Large intestine (tissue), 12 donors: Measurements from ENCODE around the gene ERVK3-1. TPM values are rescaled to one million over a fixed set of nuclear protein-coding genes. Genes with fewer than 3 reads are reported as not detected.
"Not testable (repeated sequence)": the region's sequence is repeated elsewhere in the genome, so short reads cannot be mapped to it uniquely, and the experiment has no call there.

Experiments used
- DNase-seq, 2 donors: peaks; one replicate each; pipeline versions ENCODE4 v3.0.0 to v3.0.0-alpha.2; 2013
- H3K27ac ChIP-seq: one replicate; pipeline ENCODE4 v1.5.1; 2013; ENCODE audit warnings: low read length
- H3K27me3 ChIP-seq: 2 replicates; pipeline ENCODE4 v1.6.1; 2013; ENCODE audit warnings: low read length; ENCODE audit not compliant: control insufficient read depth, insufficient read depth
- H3K36me3 ChIP-seq: 2 replicates; pipeline ENCODE4 v1.6.1; 2013; ENCODE audit warnings: low read length; ENCODE audit not compliant: control insufficient read depth, insufficient read depth
- H3K4me1 ChIP-seq: one replicate; pipeline ENCODE4 v1.6.1; 2013; ENCODE audit warnings: low read length; ENCODE audit not compliant: control insufficient read depth, insufficient read depth
- H3K4me3 ChIP-seq: one replicate; pipeline ENCODE4 v1.5.1; 2013; ENCODE audit warnings: low read length
- H3K9me3 ChIP-seq: one replicate; pipeline ENCODE4 v1.6.1; 2013; ENCODE audit warnings: mild to moderate bottlenecking, low read depth, low read length, moderate library complexity; ENCODE audit not compliant: control insufficient read depth
- WGBS: methylation state at CpG from one replicate; pipeline ENCODE4 v1.1.5; 2013; ENCODE audit warnings: low lambda C conversion rate; ENCODE audit not compliant: insufficient coverage; 5-methylcytosine and 5-hydroxymethylcytosine counted together
- long read RNA-seq, 11 donors: transcript quantifications; one replicate each; lab custom pipeline, GENCODE V29; 2026
- polyA plus RNA-seq: library from polyadenylated mRNA; unstranded; fragments of 120-200 nt; gene quantifications from one replicate; pipeline ENCODE4 v1.2.1, GENCODE V29; 2013

The ERVK3-1 gene, protein sequence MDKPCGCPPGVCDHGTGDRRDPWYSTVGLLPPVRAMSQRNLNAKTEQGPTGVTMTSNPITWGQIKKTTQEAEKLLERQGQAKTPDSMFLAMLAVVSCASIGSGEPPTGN
- polyA plus RNA-seq = 59.3 TPM
- long read RNA-seq, donor 1, transcript ERVK3-1-201 (4 exons, 1,469 nt) = major isoform, 6 of 11 reads
- long read RNA-seq, donor 1, partial matches to known transcripts = 0 of 11 reads
- long read RNA-seq, donor 1, other reads (novel, unspliced or antisense) = 0 of 11 reads
- long read RNA-seq, donor 2, transcript ERVK3-1-201 (4 exons, 1,469 nt) = major isoform, 18 of 29 reads
- long read RNA-seq, donor 2, transcript ERVK3-1-204 (2 exons, 3,889 nt) = minor isoform, 5 of 29 reads
- long read RNA-seq, donor 2, partial matches to known transcripts = 0 of 29 reads
- long read RNA-seq, donor 2, other reads (novel, unspliced or antisense) = 0 of 29 reads
- long read RNA-seq, donor 3, transcript ERVK3-1-201 (4 exons, 1,469 nt) = major isoform, 21 of 249 reads
- long read RNA-seq, donor 3, transcript ERVK3-1-203 (2 exons, 616 nt) = minor isoform, 5 of 249 reads
- long read RNA-seq, donor 3, partial matches to known transcripts = 218 of 249 reads
- long read RNA-seq, donor 3, other reads (novel, unspliced or antisense) = 0 of 249 reads
- long read RNA-seq, donor 4 = 0 reads
- long read RNA-seq, donor 5, transcript ERVK3-1-201 (4 exons, 1,469 nt) = major isoform, 9 of 12 reads
- long read RNA-seq, donor 5, partial matches to known transcripts = 0 of 12 reads
- long read RNA-seq, donor 5, other reads (novel, unspliced or antisense) = 0 of 12 reads
- long read RNA-seq, donor 6, transcript ERVK3-1-201 (4 exons, 1,469 nt) = major isoform, 10 of 22 reads
- long read RNA-seq, donor 6, transcript ERVK3-1-203 (2 exons, 616 nt) = minor isoform, 5 of 22 reads
- long read RNA-seq, donor 6, partial matches to known transcripts = 0 of 22 reads
- long read RNA-seq, donor 6, other reads (novel, unspliced or antisense) = 0 of 22 reads
- long read RNA-seq, donor 7, transcript ERVK3-1-201 (4 exons, 1,469 nt) = major isoform, 8 of 9 reads
- long read RNA-seq, donor 7, partial matches to known transcripts = 0 of 9 reads
- long read RNA-seq, donor 7, other reads (novel, unspliced or antisense) = 0 of 9 reads
- long read RNA-seq, donor 8, transcript ERVK3-1-201 (4 exons, 1,469 nt) = major isoform, 21 of 32 reads
- long read RNA-seq, donor 8, transcript ERVK3-1-203 (2 exons, 616 nt) = minor isoform, 8 of 32 reads
- long read RNA-seq, donor 8, partial matches to known transcripts = 0 of 32 reads
- long read RNA-seq, donor 8, other reads (novel, unspliced or antisense) = 0 of 32 reads
- long read RNA-seq, donor 9, transcript ERVK3-1-201 (4 exons, 1,469 nt) = major isoform, 16 of 22 reads
- long read RNA-seq, donor 9, partial matches to known transcripts = 0 of 22 reads
- long read RNA-seq, donor 9, other reads (novel, unspliced or antisense) = 0 of 22 reads
- long read RNA-seq, donor 10, transcript ERVK3-1-201 (4 exons, 1,469 nt) = major isoform, 22 of 98 reads
- long read RNA-seq, donor 10, transcript ERVK3-1-203 (2 exons, 616 nt) = minor isoform, 5 of 98 reads
- long read RNA-seq, donor 10, partial matches to known transcripts = 23 of 98 reads
- long read RNA-seq, donor 10, other reads (novel, unspliced or antisense) = 43 of 98 reads
- long read RNA-seq, donor 11, transcript ERVK3-1-201 (4 exons, 1,469 nt) = major isoform, 13 of 35 reads
- long read RNA-seq, donor 11, partial matches to known transcripts = 21 of 35 reads
- long read RNA-seq, donor 11, other reads (novel, unspliced or antisense) = 0 of 35 reads

- peaks cover 4% of the 10 kb centered on the region for H3K4me1 ChIP-seq
- WGBS = no CpG with 5 or more reads among the region's 55 CpGs
- peak within 1 kb of the TSS; percentile 78 for H3K27ac ChIP-seq
- no peaks in the 10 kb centered on the region for H3K27me3 ChIP-seq
- H3K4me3 ChIP-seq = peak within 1 kb of the TSS; percentile 85
- H3K36me3 ChIP-seq = peaks cover 36% of the 10 kb centered on the region
- no peaks in the 10 kb centered on the region for H3K9me3 ChIP-seq
- peak; percentile 99 for DNase-seq
Observed at GRCh38 chr19:58305065-58305931, at the start of gene ERVK3-1. TSS of gene ERVK3-1 (plus strand) at chr19:58305377. CDS start at chr19:58312169, 6,792 bp downstream.

GRCh38 chr19:58258259-58258658 lies 46.9 kb upstream of the ERVK3-1 start:
- not testable (repeated sequence) for DNase-seq
- WGBS = no CpG with 5 or more reads among the region's 4 CpGs
- H3K36me3 ChIP-seq = peaks cover 84% of the 10 kb centered on the region

GRCh38 chr19:58261600-58261967 lies 43.6 kb upstream of the ERVK3-1 start:
- H3K36me3 ChIP-seq = peaks cover 62% of the 10 kb centered on the region

More at GRCh38 chr19:58258259-58258658, 46.9 kb upstream of the ERVK3-1 start:
- H3K27me3 ChIP-seq, H3K4me3 ChIP-seq, H3K27ac ChIP-seq, H3K4me1 ChIP-seq: not testable (repeated sequence)
- peaks cover 92% of the 10 kb centered on the region for H3K9me3 ChIP-seq

GRCh38 chr19:58261968-58262921 lies 42.9 kb upstream of the ERVK3-1 start:
- H3K36me3 ChIP-seq = peaks cover 60% of the 10 kb centered on the region
- no peak for DNase-seq
- H3K27me3 ChIP-seq = no peaks in the 10 kb centered on the region
- no peak overlapping the region for H3K27ac ChIP-seq
- 100% methylated on average over 4 of the region's 19 CpGs for WGBS
- H3K4me3 ChIP-seq = no peak overlapping the region
- H3K9me3 ChIP-seq = peaks cover 96% of the 10 kb centered on the region
- no peaks in the 10 kb centered on the region for H3K4me1 ChIP-seq

More at GRCh38 chr19:58261600-58261967, 43.6 kb upstream of the ERVK3-1 start:
- Histone ChIP-seq H3K9me3 (peaks cover 96% of the 10 kb centered on the region), H3K27ac (no peak overlapping the region), H3K4me1 (no peaks in the 10 kb centered on the region), H3K27me3 (no peaks in the 10 kb centered on the region), H3K4me3 (no peak overlapping the region)
- no peak for DNase-seq
- no CpG with 5 or more reads among the region's 3 CpGs for WGBS

- H3K27me3 ChIP-seq = no peaks in the 10 kb centered on the region
- H3K4me3 ChIP-seq = no peak overlapping the region
- no peak for DNase-seq
- WGBS = no CpG with 5 or more reads among the region's 7 CpGs
- H3K27ac ChIP-seq = no peak overlapping the region
- no peaks in the 10 kb centered on the region for H3K4me1 ChIP-seq
- peaks cover 95% of the 10 kb centered on the region for H3K9me3 ChIP-seq
- peaks cover 53% of the 10 kb centered on the region for H3K36me3 ChIP-seq
Observed at GRCh38 chr19:58262922-58263296, 42.3 kb upstream of the ERVK3-1 start.

- H3K27me3 ChIP-seq = no peaks in the 10 kb centered on the region
- WGBS = no CpG with 5 or more reads among the region's 3 CpGs
- H3K27ac ChIP-seq = no peak overlapping the region
- H3K4me1 ChIP-seq = no peaks in the 10 kb centered on the region
- DNase-seq = no peak
- H3K36me3 ChIP-seq = peaks cover 32% of the 10 kb centered on the region
- H3K9me3 ChIP-seq = peaks cover 85% of the 10 kb centered on the region
- H3K4me3 ChIP-seq = no peak overlapping the region
Observed at GRCh38 chr19:58265100-58265499, 40.1 kb upstream of the ERVK3-1 start.

- H3K27me3 ChIP-seq = no peaks in the 10 kb centered on the region
- H3K4me3 ChIP-seq = no peak overlapping the region
- peaks cover 13% of the 10 kb centered on the region for H3K36me3 ChIP-seq
- 100% methylated on average over 1 of the region's 3 CpGs for WGBS
- H3K27ac ChIP-seq = no peak overlapping the region
- H3K9me3 ChIP-seq = peaks cover 83% of the 10 kb centered on the region
- no peaks in the 10 kb centered on the region for H3K4me1 ChIP-seq
- no peak for DNase-seq
Observed at GRCh38 chr19:58268344-58268743, 36.8 kb upstream of the ERVK3-1 start.

GRCh38 chr19:58274771-58275201 lies 30.4 kb upstream of the ERVK3-1 start:
- Histone ChIP-seq H3K27ac (no peak overlapping the region), H3K27me3 (no peaks in the 10 kb centered on the region), H3K4me1 (no peaks in the 10 kb centered on the region), H3K36me3 (peaks cover 27% of the 10 kb centered on the region), H3K9me3 (peaks cover 48% of the 10 kb centered on the region), H3K4me3 (no peak overlapping the region)
- DNase-seq = no peak
- WGBS = no CpG with 5 or more reads among the region's 2 CpGs
